ENCODE results near the gene CD47. TPM values are rescaled to one million over a fixed set of nuclear protein-coding genes. Genes with fewer than 3 reads are reported as not detected.

Gene CD47
- total RNA-seq, 1 experiment from 2014 or later = 89.7 TPM

GRCh38 chr3:108103040-108103751 is 12.4 kb upstream of the CD47 start:
- DNase-seq (ENCODE audit: low read depth, low spot score) (no peak), ATAC-seq (no peak)
- no TSS peak for BruUV-seq (replicated peaks)
- Histone ChIP-seq H3K27me3 (ENCODE audit: control insufficient read depth, insufficient read depth, low read length) (no peaks in the 10 kb centered on the region), H3K27ac (ENCODE audit: low read length) (no peak overlapping the region), H3K9me3 (ENCODE audit: control insufficient read depth, insufficient read depth, low read depth, low read length) (no peaks in the 10 kb centered on the region), H3K36me3 (ENCODE audit: control insufficient read depth, insufficient read depth, low read length) (no peaks in the 10 kb centered on the region), H3K4me3 (ENCODE audit: low read depth in 2 of 2, low read length in 2 of 2) (no peak overlapping the region), H3K4me1 (ENCODE audit: control insufficient read depth, insufficient read depth, low read length) (no peaks in the 10 kb centered on the region)
- CTCF ChIA-PET = no interaction called here
- TF ChIP-seq REST (IDR thresholded peaks at IDR 0.05; ENCODE audit: insufficient read depth in 1 of 2, low read depth in 2 of 2, low read length in 1 of 2) = no peak
- TF ChIP-seq POLR2AphosphoS5 (IDR thresholded peaks at IDR 0.05; ENCODE audit: low read depth, low read length) = no peak
- TF ChIP-seq CTCF (IDR thresholded peaks at IDR 0.05) = no peak
- no peak for TF ChIP-seq SIN3A (IDR thresholded peaks at IDR 0.05; ENCODE audit: borderline replicate concordance, insufficient read depth, low read depth, low read length)
- no peak for TF ChIP-seq TCF7L2 (IDR thresholded peaks at IDR 0.05; ENCODE audit: low read depth, low read length)
- POLR2A ChIA-PET = no interaction called here
- in situ Hi-C loops (cut with HindIII; ENCODE audit: low pct_unique_long_range_greater_than_20kb, low sequenced_read_pairs) (no loop called here), intact Hi-C loops (cut with micrococcal nuclease; ENCODE audit: unreplicated experiment) (no loop called here)

- CTCF ChIA-PET = no interaction called here
- POLR2A ChIA-PET = no interaction called here
- H3K36me3 ChIP-seq (ENCODE audit: control insufficient read depth, insufficient read depth, low read length) = no peaks in the 10 kb centered on the region
- in situ Hi-C loops (cut with HindIII; ENCODE audit: low pct_unique_long_range_greater_than_20kb, low sequenced_read_pairs) = no loop called here
- H3K27me3 ChIP-seq (ENCODE audit: control insufficient read depth, insufficient read depth, low read length) = no peaks in the 10 kb centered on the region
- TF ChIP-seq TCF7L2 (IDR thresholded peaks at IDR 0.05; ENCODE audit: low read depth, low read length) (no peak), REST (IDR thresholded peaks at IDR 0.05; ENCODE audit: insufficient read depth in 1 of 2, low read depth in 2 of 2, low read length in 1 of 2) (no peak), POLR2AphosphoS5 (IDR thresholded peaks at IDR 0.05; ENCODE audit: low read depth, low read length) (no peak), CTCF (IDR thresholded peaks at IDR 0.05) (no peak), SIN3A (IDR thresholded peaks at IDR 0.05; ENCODE audit: borderline replicate concordance, insufficient read depth, low read depth, low read length) (no peak)
- no peak overlapping the region for H3K4me3 ChIP-seq (ENCODE audit: low read depth in 2 of 2, low read length in 2 of 2)
- intact Hi-C loops (cut with micrococcal nuclease; ENCODE audit: unreplicated experiment) = no loop called here
- BruUV-seq (replicated peaks) = no TSS peak
- no peaks in the 10 kb centered on the region for H3K4me1 ChIP-seq (ENCODE audit: control insufficient read depth, insufficient read depth, low read length)
- DNase-seq (ENCODE audit: low read depth, low spot score) = no peak
- H3K9me3 ChIP-seq (ENCODE audit: control insufficient read depth, insufficient read depth, low read depth, low read length) = no peaks in the 10 kb centered on the region
- no peak overlapping the region for H3K27ac ChIP-seq (ENCODE audit: low read length)
- no peak for ATAC-seq
Measured at GRCh38 chr3:108102420-108103039, 11.7 kb upstream of the CD47 start.

All from Panc1 (cell line).